ENCODE results near the gene BCAS2.

Gene BCAS2

GRCh38 chr1:114610546-114611245 is 29.3 kb upstream of the BCAS2 start:
- H3K4me3 ChIP-seq (ENCODE audit: low read depth, low read length) = no peak overlapping the region
- no peak for DNase-seq (ENCODE audit: low read depth)
- TF ChIP-seq, protein P1, sequence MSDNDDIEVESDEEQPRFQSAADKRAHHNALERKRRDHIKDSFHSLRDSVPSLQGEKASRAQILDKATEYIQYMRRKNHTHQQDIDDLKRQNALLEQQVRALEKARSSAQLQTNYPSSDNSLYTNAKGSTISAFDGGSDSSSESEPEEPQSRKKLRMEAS (IDR thresholded peaks at IDR 0.05; ENCODE audit: low read depth, low read length) = no peak
- TF ChIP-seq POLR2A (IDR thresholded peaks at IDR 0.05; ENCODE audit: extremely low read depth, insufficient read length) = no peak
- TF ChIP-seq MYC (IDR thresholded peaks at IDR 0.05; ENCODE audit: low read depth, low read length) = no peak
- TF ChIP-seq CTCF (IDR thresholded peaks at IDR 0.05; ENCODE audit: low read depth, low read length) = no peak

DNA sequence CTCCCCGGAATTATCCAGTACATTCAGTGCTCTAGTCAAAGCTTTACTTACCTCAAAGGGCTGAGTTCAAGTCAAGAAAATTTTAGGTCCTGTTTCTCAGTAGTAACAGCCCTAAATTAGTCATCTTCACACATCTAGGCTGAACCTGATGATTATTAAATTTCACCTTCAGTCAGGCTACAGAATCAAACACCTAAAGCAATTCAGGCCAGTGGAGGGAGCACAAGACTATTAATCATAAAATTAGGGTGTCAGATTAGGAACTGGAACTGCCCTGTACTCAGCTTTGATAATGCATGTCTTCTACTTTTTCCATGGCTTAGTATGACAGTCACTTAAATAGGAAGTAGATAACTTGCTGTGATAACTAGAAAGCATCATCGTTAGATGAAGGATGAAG is 28.4 kb upstream of the BCAS2 start:
- no peak for DNase-seq (ENCODE audit: low read depth)
- H3K4me3 ChIP-seq (ENCODE audit: low read depth, low read length) = no peak overlapping the region
- TF ChIP-seq CTCF (IDR thresholded peaks at IDR 0.05; ENCODE audit: low read depth, low read length) = no peak
- TF ChIP-seq POLR2A (IDR thresholded peaks at IDR 0.05; ENCODE audit: extremely low read depth, insufficient read length) = no peak
- TF ChIP-seq MYC (IDR thresholded peaks at IDR 0.05; ENCODE audit: low read depth, low read length) = no peak
- TF ChIP-seq, protein P1 (IDR thresholded peaks at IDR 0.05; ENCODE audit: low read depth, low read length) = no peak

DNA sequence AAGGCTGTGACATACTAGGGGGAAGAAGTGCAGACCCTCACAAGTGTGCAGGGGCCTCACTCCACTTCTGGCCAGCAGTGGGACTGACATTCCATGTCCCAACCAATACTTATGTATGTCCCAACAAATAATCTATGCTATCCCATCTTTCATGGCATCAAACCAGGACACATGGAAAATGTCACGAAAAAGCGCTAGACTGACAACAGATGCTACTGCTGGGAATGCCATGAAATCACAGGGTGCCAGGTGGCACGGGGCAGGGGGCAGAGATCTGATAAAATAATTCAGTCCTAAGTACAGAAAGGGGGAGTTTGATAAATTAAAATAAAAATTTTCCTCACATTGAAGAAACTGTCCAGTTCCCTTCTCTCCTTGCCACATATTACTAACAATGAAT is 27.6 kb upstream of the BCAS2 start:
- TF ChIP-seq, protein P1 (IDR thresholded peaks at IDR 0.05; ENCODE audit: low read depth, low read length) = no peak
- no peak for TF ChIP-seq CTCF (IDR thresholded peaks at IDR 0.05; ENCODE audit: low read depth, low read length)
- TF ChIP-seq POLR2A (IDR thresholded peaks at IDR 0.05; ENCODE audit: extremely low read depth, insufficient read length) = no peak
- no peak for TF ChIP-seq MYC (IDR thresholded peaks at IDR 0.05; ENCODE audit: low read depth, low read length)
- no peak for DNase-seq (ENCODE audit: low read depth)
- H3K4me3 ChIP-seq (ENCODE audit: low read depth, low read length) = no peak overlapping the region

- no peak for DNase-seq (ENCODE audit: low read depth)
- TF ChIP-seq, protein P1 (IDR thresholded peaks at IDR 0.05; ENCODE audit: low read depth, low read length) = no peak
- TF ChIP-seq CTCF (IDR thresholded peaks at IDR 0.05; ENCODE audit: low read depth, low read length) (no peak), MYC (IDR thresholded peaks at IDR 0.05; ENCODE audit: low read depth, low read length) (no peak), POLR2A (IDR thresholded peaks at IDR 0.05; ENCODE audit: extremely low read depth, insufficient read length) (no peak)
- no peak overlapping the region for H3K4me3 ChIP-seq (ENCODE audit: low read depth, low read length)
These were observed 25.8 kb upstream of the BCAS2 start for GRCh38 chr1:114607223-114607622.

- no peak overlapping the region for H3K4me3 ChIP-seq (ENCODE audit: low read depth, low read length)
- TF ChIP-seq CTCF (IDR thresholded peaks at IDR 0.05; ENCODE audit: low read depth, low read length) (no peak), POLR2A (IDR thresholded peaks at IDR 0.05; ENCODE audit: extremely low read depth, insufficient read length) (no peak), MYC (IDR thresholded peaks at IDR 0.05; ENCODE audit: low read depth, low read length) (no peak)
- TF ChIP-seq, protein P1 (IDR thresholded peaks at IDR 0.05; ENCODE audit: low read depth, low read length) = no peak
- no peak for DNase-seq (ENCODE audit: low read depth)
These were observed 16.5 kb upstream of the BCAS2 start for GRCh38 chr1:114597949-114598348.

All from NB4 (cell line).